Fibroblast of villous mesenchyme (primary cell): ENCODE results near the gene GALNT8. TPM values are rescaled to one million over a fixed set of nuclear protein-coding genes. Genes with fewer than 3 reads are reported as not detected.
A peak's percentile ranks its signal among the peaks of the same experiment; 100 is the strongest.
"Not testable (repeated sequence)": the region's sequence is repeated elsewhere in the genome, so short reads cannot be mapped to it uniquely, and the experiment has no call there.

Source experiments
- DNase-seq: peaks from one replicate; pipeline ENCODE4 v3.0.0-alpha.2; 2010; ENCODE audit warnings: low read depth
- H3K4me3 ChIP-seq: 2 replicates; pipeline ENCODE4 v1.5.1; 2011; ENCODE audit warnings: low read depth, mild to moderate bottlenecking, low read length
- CTCF ChIP-seq: IDR thresholded peaks from 2 replicates; pipeline ENCODE4 v1.5.1; 2012; ENCODE audit warnings: low read depth, mild to moderate bottlenecking, low read length; ENCODE audit not compliant: insufficient read depth
- total RNA-seq: library from RNA; depleted of rRNA; stranded (reverse); fragments of >200 nt; gene quantifications from 2 replicates; pipeline ENCODE4 v1.2.3, GENCODE V29; 2012

Gene GALNT8
- total RNA-seq, 1 donor = under 0.01 TPM

GRCh38 chr12:4742416-4742970 lies 22.3 kb downstream of the GALNT8 start:
- TF ChIP-seq CTCF = no peak
- DNase-seq = no peak
- no peak overlapping the region for H3K4me3 ChIP-seq

GRCh38 chr12:4743046-4743445 lies 22.8 kb downstream of the GALNT8 start:
- no peak for DNase-seq
- no peak overlapping the region for H3K4me3 ChIP-seq
- no peak for TF ChIP-seq CTCF

- TF ChIP-seq CTCF = no peak
- DNase-seq = no peak
- no peak overlapping the region for H3K4me3 ChIP-seq
These were observed 24.5 kb downstream of the GALNT8 start for GRCh38 chr12:4744709-4745108.

- no peak for DNase-seq
- H3K4me3 ChIP-seq = no peak overlapping the region
- TF ChIP-seq CTCF = no peak
These were observed 25.0 kb downstream of the GALNT8 start for GRCh38 chr12:4745249-4745648.

- not testable (repeated sequence) for H3K4me3 ChIP-seq
These were observed 31.5 kb downstream of the GALNT8 start for GRCh38 chr12:4751654-4752053.

GRCh38 chr12:4762773-4763172 lies 42.6 kb downstream of the GALNT8 start:
- no peak for TF ChIP-seq CTCF
- DNase-seq = no peak
- no peak overlapping the region for H3K4me3 ChIP-seq

More at GRCh38 chr12:4751654-4752053, 31.5 kb downstream of the GALNT8 start:
- DNase-seq = not testable (repeated sequence)

- H3K4me3 ChIP-seq = no peak overlapping the region
- DNase-seq = no peak
- TF ChIP-seq CTCF = peak; percentile 10
These were observed 43.3 kb downstream of the GALNT8 start for GRCh38 chr12:4763549-4763948.
